ENCODE data around the gene STX8.

Gene STX8

GRCh38 chr17:9271989-9272388, 303.6 kb downstream of the STX8 start:
- Histone ChIP-seq H3K9ac (ENCODE audit: low read length) (no peak overlapping the region), H4K20me1 (ENCODE audit: insufficient read depth, low read length) (no peaks in the 10 kb centered on the region), H3K4me1 (ENCODE audit: low read length) (0 out of 2 replicates have a peak, but pooled peaks cover 4% of the 10 kb centered on the region), H3K9me3 (ENCODE audit: insufficient read depth, low read length) (no peaks in the 10 kb centered on the region), H3K36me3 (replicated peaks; ENCODE audit: low read depth, low read length) (no peaks in the 10 kb centered on the region), H3K27ac (ENCODE audit: low read length) (no peak overlapping the region), H2AFZ (ENCODE audit: low read depth, low read length) (no peak overlapping the region), H3K4me2 (ENCODE audit: low read length) (no peak overlapping the region), H3K79me2 (ENCODE audit: low read length) (no peaks in the 10 kb centered on the region), H3K4me3 (ENCODE audit: low read length) (no peak overlapping the region), H3K27me3 (ENCODE audit: low read depth, low read length) (no peaks in the 10 kb centered on the region)
- TF ChIP-seq EZH2phosphoT487 (IDR thresholded peaks at IDR 0.05; ENCODE audit: low read depth) (no peak), CTCF (IDR thresholded peaks at IDR 0.05; ENCODE audit: low read depth, low read length) (no peak)

GRCh38 chr17:9270921-9271320, 304.7 kb downstream of the STX8 start:
- Histone ChIP-seq H3K4me1 (ENCODE audit: low read length) (0 out of 2 replicates have a peak, but pooled peaks cover 4% of the 10 kb centered on the region), H4K20me1 (ENCODE audit: insufficient read depth, low read length) (no peaks in the 10 kb centered on the region), H3K4me3 (ENCODE audit: low read length) (no peak overlapping the region), H3K9me3 (ENCODE audit: insufficient read depth, low read length) (no peaks in the 10 kb centered on the region), H3K36me3 (replicated peaks; ENCODE audit: low read depth, low read length) (no peaks in the 10 kb centered on the region), H3K27ac (ENCODE audit: low read length) (no peak overlapping the region), H2AFZ (ENCODE audit: low read depth, low read length) (no peak overlapping the region), H3K27me3 (ENCODE audit: low read depth, low read length) (no peaks in the 10 kb centered on the region), H3K4me2 (ENCODE audit: low read length) (no peak overlapping the region), H3K79me2 (ENCODE audit: low read length) (no peaks in the 10 kb centered on the region), H3K9ac (ENCODE audit: low read length) (no peak overlapping the region)
- no peak for TF ChIP-seq CTCF (IDR thresholded peaks at IDR 0.05; ENCODE audit: low read depth, low read length)
- TF ChIP-seq EZH2phosphoT487 (IDR thresholded peaks at IDR 0.05; ENCODE audit: low read depth), result no peak

- H3K4me1 ChIP-seq (ENCODE audit: low read length), result 0 out of 2 replicates have a peak, but pooled peaks cover 4% of the 10 kb centered on the region
- H3K79me2 ChIP-seq (ENCODE audit: low read length), result no peaks in the 10 kb centered on the region
- H3K4me2 ChIP-seq (ENCODE audit: low read length), result no peak overlapping the region
- no peak overlapping the region for H3K4me3 ChIP-seq (ENCODE audit: low read length)
- H3K27me3 ChIP-seq (ENCODE audit: low read depth, low read length), result no peaks in the 10 kb centered on the region
- no peak overlapping the region for H3K27ac ChIP-seq (ENCODE audit: low read length)
- H4K20me1 ChIP-seq (ENCODE audit: insufficient read depth, low read length), result no peaks in the 10 kb centered on the region
- H3K9ac ChIP-seq (ENCODE audit: low read length), result no peak overlapping the region
- H3K36me3 ChIP-seq (replicated peaks; ENCODE audit: low read depth, low read length), result no peaks in the 10 kb centered on the region
- H3K9me3 ChIP-seq (ENCODE audit: insufficient read depth, low read length), result no peaks in the 10 kb centered on the region
- TF ChIP-seq EZH2phosphoT487 (IDR thresholded peaks at IDR 0.05; ENCODE audit: low read depth) (no peak), CTCF (IDR thresholded peaks at IDR 0.05; ENCODE audit: low read depth, low read length) (no peak)
- H2AFZ ChIP-seq (ENCODE audit: low read depth, low read length), result no peak overlapping the region
Measured at GRCh38 chr17:9269350-9270035, 306.1 kb downstream of the STX8 start.

GRCh38 chr17:9268546-9268945, 307.1 kb downstream of the STX8 start:
- Histone ChIP-seq H3K4me2 (ENCODE audit: low read length) (no peak overlapping the region), H3K9me3 (ENCODE audit: insufficient read depth, low read length) (no peaks in the 10 kb centered on the region), H2AFZ (ENCODE audit: low read depth, low read length) (no peak overlapping the region), H3K36me3 (replicated peaks; ENCODE audit: low read depth, low read length) (no peaks in the 10 kb centered on the region), H3K4me3 (ENCODE audit: low read length) (no peak overlapping the region), H3K27me3 (ENCODE audit: low read depth, low read length) (no peaks in the 10 kb centered on the region), H3K79me2 (ENCODE audit: low read length) (no peaks in the 10 kb centered on the region), H3K27ac (ENCODE audit: low read length) (no peak overlapping the region), H3K9ac (ENCODE audit: low read length) (no peak overlapping the region), H3K4me1 (ENCODE audit: low read length) (no peaks in the 10 kb centered on the region), H4K20me1 (ENCODE audit: insufficient read depth, low read length) (no peaks in the 10 kb centered on the region)
- TF ChIP-seq CTCF (IDR thresholded peaks at IDR 0.05; ENCODE audit: low read depth, low read length) (no peak), EZH2phosphoT487 (IDR thresholded peaks at IDR 0.05; ENCODE audit: low read depth) (no peak)
